Stomach (tissue), 9 donors: ENCODE results near the gene LRRC4C. TPM values are rescaled to one million over a fixed set of nuclear protein-coding genes. Genes with fewer than 3 reads are reported as not detected.

Source experiments
- DNase-seq, 2 donors: peaks; one replicate each; pipeline versions ENCODE4 v3.0.0 to v3.0.0-alpha.2; 2013 to 2019
- H3K27ac ChIP-seq, 5 donors: fragments of 200-600 bp in 4 of 5; sonication (generic) in 4 of 5; one replicate each; pipeline ENCODE4 v1.5.1; 2013 to 2019; ENCODE audit warnings: mild to moderate bottlenecking in 1 of 5, moderate library complexity in 1 of 5
- H3K27me3 ChIP-seq, 3 donors: fragments of 200-600 bp; sonication (generic); one replicate each; pipeline ENCODE4 v1.5.1; 2017 to 2019; ENCODE audit warnings: mixed run types in 1 of 3
- H3K36me3 ChIP-seq, 4 donors: fragments of 200-600 bp; sonication (generic); 1 replicate in 3 of 4; 2 replicates in 1 of 4; pipeline ENCODE4 v1.5.1; 2016 to 2019
- H3K4me1 ChIP-seq, 4 donors: fragments of 200-600 bp; sonication (generic); one replicate each; pipeline ENCODE4 v1.5.1; 2016 to 2019
- H3K4me3 ChIP-seq, 4 donors: fragments of 200-600 bp; sonication (generic) in 3 of 4; one replicate each; pipeline ENCODE4 v1.5.1; 2016 to 2019; ENCODE audit warnings: mild to moderate bottlenecking in 1 of 4
- H3K9me3 ChIP-seq, 4 donors: fragments of 200-600 bp; sonication (generic); one replicate each; pipeline ENCODE4 v1.5.1; 2016 to 2019
- CTCF ChIP-seq, 7 experiments: fragments of 450-650 bp in 4 of 7; fragments of 200-600 bp in 3 of 7; sonication (generic) in 3 of 7; IDR thresholded peaks; one replicate each; pipeline ENCODE4 v1.5.1; 2016 to 2019; ENCODE audit warnings: antibody characterized with exemption in 7 of 7, control low read depth in 2 of 7, mild to moderate bottlenecking in 1 of 7
- EP300 ChIP-seq: sonication (generic); formaldehyde crosslinking; IDR thresholded peaks from one replicate; pipeline ENCODE4 v1.6.1; 2017; ENCODE audit warnings: antibody characterized with exemption
- POLR2A ChIP-seq, 4 donors: fragments of 450-650 bp; IDR thresholded peaks; one replicate each; pipeline ENCODE4 v1.6.1; 2016; ENCODE audit warnings: antibody characterized with exemption in 4 of 4, control low read depth in 2 of 4, mild to moderate bottlenecking in 1 of 4, moderate library complexity in 1 of 4
- POLR2AphosphoS5 ChIP-seq, 3 donors: sonication (generic); formaldehyde crosslinking; IDR thresholded peaks; one replicate each; pipeline ENCODE4 v1.6.1; 2016; ENCODE audit warnings: antibody characterized with exemption in 3 of 3
- WGBS, 5 donors: extraction: QIAGEN DNeasy Blood & Tissue Kit in 3 of 5; methylation state at CpG; one replicate each; pipeline versions ENCODE4 v1.1.5 to v1.1.7; 2013 to 2018; 5-methylcytosine and 5-hydroxymethylcytosine counted together
- intact Hi-C: fragments of 100-400 bp; cut with DNase I; formaldehyde crosslinking; loops from one replicate; pipeline ENCODE4 v1.15.1; 2023; ENCODE audit warnings: low total_unique reads
- polyA plus RNA-seq, 3 donors: library from polyadenylated mRNA; stranded (reverse); fragments of 200-250 nt; gene quantifications; one replicate each; pipeline ENCODE4 v1.2.3, GENCODE V29; 2013
- total RNA-seq, 5 donors: library from RNA; depleted of rRNA; stranded (reverse); fragments of >200 nt; gene quantifications; one replicate each; pipeline versions ENCODE4 v1.1.0 to v1.2.3, GENCODE V29; 2014 to 2016
- donor health status: healthy with polysubstance abuse.
- donor health status: Bipolar disorder and iron deficiency.
- donor health status: healthy.

Gene LRRC4C
- total and polyA plus RNA-seq, 8 donors: 0.31 to 3.3 (median 0.45) TPM; not detected in 4

DNA sequence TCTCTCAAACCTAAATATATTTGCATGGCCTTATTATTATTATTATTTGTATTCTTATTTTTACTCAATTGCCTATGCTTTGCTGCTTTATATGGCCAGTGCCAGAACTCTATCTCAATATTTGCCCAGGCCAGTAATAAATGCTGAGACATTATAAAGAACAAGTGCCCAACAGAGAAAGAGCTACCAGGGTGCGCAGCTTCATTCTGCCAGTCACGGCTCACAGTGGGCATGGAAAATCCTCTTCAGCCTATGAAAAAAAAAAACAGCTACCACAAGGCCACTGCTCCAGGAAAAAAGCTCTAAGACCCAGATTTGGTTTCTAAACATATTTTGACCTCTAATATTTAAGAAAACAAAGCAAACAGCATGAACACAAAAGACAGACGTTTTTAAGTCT is 1223.6 kb downstream of the LRRC4C start:
- Histone ChIP-seq H3K36me3 (no peaks in the 10 kb centered on the region), H3K4me1 (peaks cover 0 to under 1% (median 0%) of the 10 kb centered on the region in 4 donors), H3K9me3 (no peaks in the 10 kb centered on the region), H3K4me3 (no peak overlapping the region), H3K27ac (no peak overlapping the region), H3K27me3 (no peaks in the 10 kb centered on the region)
- intact Hi-C loops: no loop called here
- 46 to 57% (median 56%) methylated on average over 3 of the region's 3 CpGs for WGBS, 5 donors
- TF ChIP-seq POLR2A (IDR thresholded peaks at IDR 0.05): no peak
- no peak for TF ChIP-seq EP300
- no peak for TF ChIP-seq CTCF (IDR thresholded peaks at IDR 0.05)
- DNase-seq: no peak

DNA sequence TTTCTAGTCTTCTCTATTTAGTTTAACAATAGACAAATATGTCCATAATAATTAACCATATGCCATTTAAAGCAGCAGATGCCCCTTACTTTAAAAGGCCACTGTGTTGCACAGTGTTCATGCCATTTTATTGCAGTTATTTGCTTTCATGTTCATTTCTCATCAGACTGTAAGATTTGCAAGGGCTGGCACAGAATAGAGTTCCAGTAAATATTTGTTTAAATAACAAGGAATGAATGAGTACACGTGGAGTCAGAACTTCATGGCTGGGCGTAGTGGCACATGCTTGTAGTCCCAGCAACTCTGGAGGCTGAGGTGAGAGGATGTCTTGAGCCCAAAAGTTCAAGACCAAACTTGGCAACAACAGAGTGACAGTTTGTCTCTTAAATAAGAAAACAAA is 1228.6 kb downstream of the LRRC4C start:
- H3K27ac ChIP-seq: no peak overlapping the region
- no peaks in the 10 kb centered on the region for H3K36me3 ChIP-seq
- H3K27me3 ChIP-seq: no peaks in the 10 kb centered on the region
- H3K4me1 ChIP-seq: peaks cover 0 to 3% (median 0%) of the 10 kb centered on the region in 4 donors
- no peaks in the 10 kb centered on the region for H3K9me3 ChIP-seq
- no peak for TF ChIP-seq POLR2AphosphoS5 (IDR thresholded peaks at IDR 0.05)
- no peak for DNase-seq
- no peak overlapping the region for H3K4me3 ChIP-seq
- intact Hi-C loops: no loop called here
- 24 to 40% (median 34%) methylated on average over 2 of the region's 2 CpGs for WGBS, 5 donors

DNA sequence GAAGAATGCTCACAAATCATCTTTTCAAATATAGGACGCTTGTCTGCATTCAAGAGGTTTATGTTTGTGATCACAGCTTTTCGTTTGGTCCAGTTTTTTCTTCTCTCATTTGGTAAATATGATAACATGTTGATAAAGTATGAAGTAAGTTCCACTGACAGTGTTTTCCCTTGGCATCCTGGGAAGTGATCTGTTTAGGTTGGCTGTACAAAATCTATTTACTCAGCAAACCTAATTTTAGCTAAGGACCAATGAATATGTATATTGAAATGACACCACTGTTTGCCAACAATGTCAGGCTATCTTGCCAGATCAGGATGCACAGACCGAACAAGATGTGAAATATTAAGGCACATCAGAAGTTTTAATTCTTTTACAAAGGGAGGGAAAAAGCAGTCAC is 1230.8 kb downstream of the LRRC4C start:
- Histone ChIP-seq H3K36me3 (no peaks in the 10 kb centered on the region), H3K27ac (no peak overlapping the region), H3K9me3 (no peaks in the 10 kb centered on the region), H3K4me1 (peaks cover 0 to 3% (median 0%) of the 10 kb centered on the region in 4 donors), H3K27me3 (no peaks in the 10 kb centered on the region), H3K4me3 (no peak overlapping the region)
- intact Hi-C loops: no loop called here
- no peak for TF ChIP-seq CTCF (IDR thresholded peaks at IDR 0.05)
- TF ChIP-seq EP300: no peak
- no peak for TF ChIP-seq POLR2A (IDR thresholded peaks at IDR 0.05)
- no peak for TF ChIP-seq POLR2AphosphoS5 (IDR thresholded peaks at IDR 0.05)
- DNase-seq: no peak
- WGBS, 5 donors: 32 to 55% (median 47%) methylated on average over 3 of the region's 3 CpGs

DNA sequence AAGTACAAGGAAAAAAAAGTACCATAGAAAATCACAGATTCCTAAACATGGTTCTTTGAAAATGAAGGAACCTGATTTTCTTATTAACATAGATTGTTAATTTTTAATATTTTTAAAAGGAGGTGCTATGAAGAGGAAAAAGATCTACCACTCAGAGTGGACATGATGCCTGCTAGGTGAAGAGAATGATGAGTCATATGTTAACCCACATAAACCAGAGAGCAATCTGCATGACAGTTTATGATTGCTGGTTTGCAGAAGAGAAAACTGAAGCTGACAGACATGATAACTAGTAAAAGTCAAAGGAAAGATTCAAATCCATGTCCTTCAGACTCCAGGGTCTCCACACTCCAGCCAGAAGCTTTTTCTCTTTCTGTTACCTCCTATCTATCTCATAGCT is 1231.7 kb downstream of the LRRC4C start:
- DNase-seq: no peak
- intact Hi-C loops: no loop called here
- TF ChIP-seq POLR2A (IDR thresholded peaks at IDR 0.05) (no peak), POLR2AphosphoS5 (IDR thresholded peaks at IDR 0.05) (no peak), CTCF (IDR thresholded peaks at IDR 0.05) (no peak), EP300 (no peak)
- Histone ChIP-seq H3K36me3 (no peaks in the 10 kb centered on the region), H3K9me3 (no peaks in the 10 kb centered on the region), H3K27ac (no peak overlapping the region), H3K4me1 (peaks cover 0 to 3% (median 0%) of the 10 kb centered on the region in 4 donors), H3K4me3 (no peak overlapping the region), H3K27me3 (no peaks in the 10 kb centered on the region)

DNA sequence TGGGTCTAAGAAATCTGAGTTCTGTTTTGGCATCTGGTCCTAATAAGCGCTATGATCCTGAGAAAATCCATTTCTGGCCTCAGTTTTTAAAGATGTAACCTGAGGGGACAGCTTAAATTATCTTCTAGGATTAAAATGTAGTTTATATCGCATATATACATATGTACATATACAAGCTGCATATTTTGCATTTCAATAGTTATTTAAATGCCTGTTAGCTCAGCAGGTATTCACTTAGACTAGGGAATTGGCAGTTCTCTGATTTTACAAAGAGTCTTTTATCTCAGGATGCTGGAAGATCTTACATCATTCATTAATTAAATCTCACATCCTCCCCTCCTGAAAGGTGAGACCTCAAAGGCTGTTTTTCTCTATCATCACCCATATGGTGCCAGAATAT is 1232.8 kb downstream of the LRRC4C start:
- no peak overlapping the region for H3K27ac ChIP-seq
- H3K36me3 ChIP-seq: no peaks in the 10 kb centered on the region
- DNase-seq: no peak
- no peaks in the 10 kb centered on the region for H3K9me3 ChIP-seq
- no peak overlapping the region for H3K4me3 ChIP-seq
- TF ChIP-seq EP300: no peak
- intact Hi-C loops: no loop called here
- 36 to 39% (median 39%) methylated on average over 2 of the region's 2 CpGs for WGBS, 5 donors
- peaks cover 0 to 3% (median 0%) of the 10 kb centered on the region in 4 donors for H3K4me1 ChIP-seq
- no peaks in the 10 kb centered on the region for H3K27me3 ChIP-seq
